H9 (cell line): ENCODE measurements around the gene TRPM2. TPM values are rescaled to one million over a fixed set of nuclear protein-coding genes. Genes with fewer than 3 reads are reported as not detected.

ENCODE experiments used
- DNase-seq: peaks from one replicate; pipeline ENCODE4 v3.0.0-alpha.2; 2017
- H2AFZ ChIP-seq: one replicate; pipeline ENCODE4 v1.6.1; 2013; ENCODE audit warnings: mild to moderate bottlenecking, low read length, control low read depth, moderate library complexity
- H2AK5ac ChIP-seq: 2 replicates; pipeline ENCODE4 v1.6.1; 2013; ENCODE audit warnings: low read length, control low read depth, mixed read lengths; ENCODE audit not compliant: insufficient read length
- H2BK120ac ChIP-seq: one replicate; pipeline ENCODE4 v1.6.1; 2013; ENCODE audit warnings: low read depth, mild to moderate bottlenecking, low read length, control low read depth, inconsistent platforms; ENCODE audit not compliant: poor library complexity, severe bottlenecking
- H2BK12ac ChIP-seq: 2 replicates; pipeline ENCODE4 v1.6.1; 2013; ENCODE audit warnings: low read length, control low read depth, mixed read lengths, low read depth; ENCODE audit not compliant: insufficient read length
- H2BK15ac ChIP-seq: 2 replicates; pipeline ENCODE4 v1.6.1; 2013; ENCODE audit warnings: low read depth, low read length, control low read depth
- H2BK20ac ChIP-seq: one replicate; pipeline ENCODE4 v1.6.1; 2013; ENCODE audit warnings: low read depth, mild to moderate bottlenecking, low read length, control low read depth, inconsistent platforms; ENCODE audit not compliant: poor library complexity, severe bottlenecking
- H2BK5ac ChIP-seq: 2 replicates; pipeline ENCODE4 v1.6.1; 2013; ENCODE audit warnings: low read length, control low read depth, mixed read lengths; ENCODE audit not compliant: insufficient read length
- H3K14ac ChIP-seq: 2 replicates; pipeline ENCODE4 v1.6.1; 2013; ENCODE audit warnings: low read length, control low read depth; ENCODE audit not compliant: insufficient read depth
- H3K18ac ChIP-seq: 2 replicates; pipeline ENCODE4 v1.6.1; 2013; ENCODE audit warnings: low read depth, mild to moderate bottlenecking, mixed read lengths, low read length, control low read depth; ENCODE audit not compliant: insufficient read length
- H3K23ac ChIP-seq: 2 replicates; pipeline ENCODE4 v1.6.1; 2013; ENCODE audit warnings: low read length, control low read depth, mixed read lengths, low read depth; ENCODE audit not compliant: insufficient read length
- H3K23me2 ChIP-seq: 2 replicates; pipeline ENCODE4 v1.6.1; 2013; ENCODE audit warnings: low read depth, mild to moderate bottlenecking, mixed read lengths, low read length, control low read depth; ENCODE audit not compliant: insufficient read length, poor library complexity, severe bottlenecking
- H3K27ac ChIP-seq: 2 replicates; pipeline ENCODE4 v1.5.1; 2013; ENCODE audit warnings: low read length, control low read depth, mixed read lengths, low read depth; ENCODE audit not compliant: insufficient read length
- H3K27me3 ChIP-seq: 2 replicates; pipeline ENCODE4 v1.6.1; 2013; ENCODE audit warnings: low read length, control low read depth, inconsistent platforms; ENCODE audit not compliant: insufficient read depth
- H3K4ac ChIP-seq: 2 replicates; pipeline ENCODE4 v1.6.1; 2013; ENCODE audit warnings: low read depth, mild to moderate bottlenecking, control low read depth, inconsistent platforms, low read length, moderate library complexity
- H3K4me1 ChIP-seq: 2 replicates; pipeline ENCODE4 v1.6.1; 2013; ENCODE audit warnings: low read length, control low read depth, inconsistent platforms; ENCODE audit not compliant: insufficient read depth
- H3K4me2 ChIP-seq: 2 replicates; pipeline ENCODE4 v1.6.1; 2013; ENCODE audit warnings: low read length, control low read depth, mixed read lengths; ENCODE audit not compliant: insufficient read length, insufficient read depth
- H3K56ac ChIP-seq: 2 replicates; pipeline ENCODE4 v1.6.1; 2013; ENCODE audit warnings: low read depth, mild to moderate bottlenecking, mixed read lengths, low read length, control low read depth; ENCODE audit not compliant: insufficient read length
- H3K79me1 ChIP-seq: 2 replicates; pipeline ENCODE4 v1.6.1; 2013; ENCODE audit warnings: low read depth, mild to moderate bottlenecking, moderate library complexity, low read length, control low read depth, inconsistent platforms; ENCODE audit not compliant: insufficient read depth, poor library complexity, severe bottlenecking
- H3K79me2 ChIP-seq: 2 replicates; pipeline ENCODE4 v1.6.1; 2013; ENCODE audit warnings: low read length, control low read depth, inconsistent platforms; ENCODE audit not compliant: insufficient read depth
- H3K9ac ChIP-seq: 2 replicates; pipeline ENCODE4 v1.6.1; 2013; ENCODE audit warnings: low read length, control low read depth, mixed read lengths; ENCODE audit not compliant: insufficient read length; ENCODE audit errors: extremely low read depth
- H3K9me3 ChIP-seq: one replicate; pipeline ENCODE4 v1.6.1; 2013; ENCODE audit warnings: low read depth, low read length, inconsistent platforms; ENCODE audit not compliant: control insufficient read depth
- H3T11ph ChIP-seq: one replicate; pipeline ENCODE4 v1.6.1; 2013; ENCODE audit warnings: mild to moderate bottlenecking, low read length, control low read depth, inconsistent platforms
- H4K20me1 ChIP-seq: one replicate; pipeline ENCODE4 v1.6.1; 2013; ENCODE audit not compliant: control insufficient read depth, insufficient read length, insufficient read depth
- H4K5ac ChIP-seq: 2 replicates; pipeline ENCODE4 v1.6.1; 2013; ENCODE audit warnings: low read depth, mild to moderate bottlenecking, mixed read lengths, low read length, control low read depth; ENCODE audit not compliant: insufficient read length
- H4K8ac ChIP-seq: replicated peaks from 2 replicates; pipeline ENCODE4 v1.6.1; 2013; ENCODE audit warnings: low read length, control low read depth, mixed read lengths, low read depth; ENCODE audit not compliant: insufficient read length
- H4K91ac ChIP-seq: 2 replicates; pipeline ENCODE4 v1.6.1; 2013; ENCODE audit warnings: low read depth, mild to moderate bottlenecking, moderate library complexity, mixed read lengths, low read length, control low read depth; ENCODE audit not compliant: insufficient read length
- H3K27ac Mint-ChIP-seq, 3 experiments: 2 replicates in 2 of 3; 3 replicates in 1 of 3; pipeline ENCODE4 v1.8.0; 2020 to 2021; ENCODE audit warnings: mixed read lengths in 3 of 3, mild to moderate bottlenecking in 1 of 3, moderate library complexity in 1 of 3
- H3K27me3 Mint-ChIP-seq: 2 replicates; pipeline ENCODE4 v1.8.0; 2021; ENCODE audit warnings: low read depth, mild to moderate bottlenecking, moderate library complexity, mixed read lengths
- H3K36me3 Mint-ChIP-seq, 3 experiments: 2 replicates in 2 of 3; 3 replicates in 1 of 3; pipeline ENCODE4 v1.8.0; 2020 to 2021; ENCODE audit warnings: low read depth in 3 of 3, mixed read lengths in 3 of 3; ENCODE audit not compliant: insufficient read depth in 1 of 3
- H3K4me1 Mint-ChIP-seq, 2 experiments: 2 replicates each; pipeline ENCODE4 v1.8.0; 2020; ENCODE audit warnings: mixed read lengths in 2 of 2
- H3K4me3 Mint-ChIP-seq, 2 experiments: 2 replicates in 1 of 2; 3 replicates in 1 of 2; pipeline ENCODE4 v1.8.0; 2020 to 2021; ENCODE audit warnings: mild to moderate bottlenecking in 2 of 2, mixed read lengths in 2 of 2, moderate library complexity in 1 of 2
- H3K9me3 Mint-ChIP-seq, 2 experiments: 2 replicates in 1 of 2; 3 replicates in 1 of 2; pipeline ENCODE4 v1.8.0; 2020; ENCODE audit warnings: mild to moderate bottlenecking in 2 of 2, mixed read lengths in 2 of 2, moderate library complexity in 1 of 2
- CTCF ChIP-seq: fragments of 200-600 bp; sonication (generic); conservative IDR thresholded peaks from 3 replicates; pipeline ENCODE4 v1.8.0; 2021; ENCODE audit warnings: antibody characterized with exemption, mild to moderate bottlenecking
- WGBS: extraction: QIAGEN DNeasy Blood & Tissue Kit; methylation state at CpG from one replicate; pipeline ENCODE4 v1.1.7; 2013; ENCODE audit warnings: missing lambda C conversion rate, low lambda C conversion rate, mixed read lengths; ENCODE audit not compliant: insufficient read length; ENCODE audit errors: extremely low coverage; 5-methylcytosine and 5-hydroxymethylcytosine counted together
- total RNA-seq: library from RNA; stranded (reverse); gene quantifications from 2 replicates; pipeline ENCODE4 v1.2.1, GENCODE V29; 2021

Gene TRPM2
- total RNA-seq, 1 experiment from 2014 or later = 0.68 TPM

- no peak overlapping the region for H3K4ac ChIP-seq
- no peak overlapping the region for H2BK120ac ChIP-seq
- no peak for DNase-seq
- H3K4me1 ChIP-seq = no peaks in the 10 kb centered on the region
- H3K27me3 ChIP-seq = no peaks in the 10 kb centered on the region
- Mint-ChIP-seq H3K4me1 (no peaks in the 10 kb centered on the region), H3K27ac (peak overlapping the region in 1 of 3 experiments; percentile 61; a peak in 2 of 7 replicates), H3K4me3 (no peak overlapping the region), H3K36me3 (peaks cover 3 to 16% (median 15%) of the 10 kb centered on the region in 3 experiments), H3K9me3 (no peaks in the 10 kb centered on the region), H3K27me3 (no peaks in the 10 kb centered on the region)
- no peaks in the 10 kb centered on the region for H4K20me1 ChIP-seq
- no peaks in the 10 kb centered on the region for H3K23me2 ChIP-seq
- no peak overlapping the region for H3K4me2 ChIP-seq
- H2BK12ac ChIP-seq = no peak overlapping the region
- no peak overlapping the region for H4K5ac ChIP-seq
- H2BK5ac ChIP-seq = no peak overlapping the region
- no peaks in the 10 kb centered on the region for H3K79me1 ChIP-seq
- no peak for TF ChIP-seq CTCF
- no peak overlapping the region for H3K14ac ChIP-seq
- H2BK15ac ChIP-seq = no peak overlapping the region
- no peak overlapping the region for H3K9ac ChIP-seq
- H3K27ac ChIP-seq = no peak overlapping the region
- H3K23ac ChIP-seq = no peak overlapping the region
- H2BK20ac ChIP-seq = no peak overlapping the region
- no peak overlapping the region for H3K18ac ChIP-seq
- no peaks in the 10 kb centered on the region for H3K9me3 ChIP-seq
- H3T11ph ChIP-seq = no peak overlapping the region
- H2AFZ ChIP-seq = no peak overlapping the region
- H3K79me2 ChIP-seq = no peaks in the 10 kb centered on the region
- H3K56ac ChIP-seq = no peak overlapping the region
- H4K8ac ChIP-seq = no peak overlapping the region
- no CpG with 5 or more reads among the region's 19 CpGs for WGBS
- H2AK5ac ChIP-seq = no peak overlapping the region
- no peak overlapping the region for H4K91ac ChIP-seq
Observed at GRCh38 chr21:44317241-44317782, 36.1 kb upstream of the TRPM2 start.
